DMS 273 treated with DMSO at 0.1 percent for 48 hours (cell line): ENCODE measurements around the gene MNX1.

ENCODE experiments used
- DNase-seq: peaks from one replicate; lab custom pipeline; 2025; lab: John Stamatoyannopoulos, UW

MNX1 gene

GRCh38 chr7:157014635-157015555 lies 4.4 kb upstream of the MNX1 start:
- no peak for DNase-seq

GRCh38 chr7:157013602-157014549 lies 3.4 kb upstream of the MNX1 start:
- no peak for DNase-seq

- no peak for DNase-seq
Measured at GRCh38 chr7:157013101-157013500, 2.6 kb upstream of the MNX1 start.

- DNase-seq = no peak
Measured at GRCh38 chr7:157012113-157012547, 1.7 kb upstream of the MNX1 start.

- no peak for DNase-seq
Measured at GRCh38 chr7:157011333-157012112, 1.1 kb upstream of the MNX1 start.

- no peak for DNase-seq
Measured at GRCh38 chr7:157009778-157010587, 480 bp downstream of the MNX1 start.

- DNase-seq = no peak
Measured at GRCh38 chr7:157009170-157009777, 1.2 kb downstream of the MNX1 start.

GRCh38 chr7:157008206-157009169 lies 2.0 kb downstream of the MNX1 start:
- no peak for DNase-seq

- DNase-seq = no peak
Measured at GRCh38 chr7:157007470-157008066, 2.9 kb downstream of the MNX1 start.

- no peak for DNase-seq
Measured at GRCh38 chr7:157006829-157007469, 3.5 kb downstream of the MNX1 start.

GRCh38 chr7:157006205-157006747 lies 4.2 kb downstream of the MNX1 start:
- DNase-seq = no peak

GRCh38 chr7:157005456-157006204 lies 4.8 kb downstream of the MNX1 start:
- DNase-seq = no peak

- DNase-seq = no peak
Measured at GRCh38 chr7:157004521-157005455, 5.7 kb downstream of the MNX1 start.

- no peak for DNase-seq
Measured at GRCh38 chr7:157003756-157004520, 6.5 kb downstream of the MNX1 start.

GRCh38 chr7:157003445-157003755 lies 7.1 kb downstream of the MNX1 start:
- no peak for DNase-seq
